ENCODE measurements around the gene FSCN2.
A peak's percentile ranks its signal among the peaks of the same experiment; 100 is the strongest.

Gene FSCN2

DNA sequence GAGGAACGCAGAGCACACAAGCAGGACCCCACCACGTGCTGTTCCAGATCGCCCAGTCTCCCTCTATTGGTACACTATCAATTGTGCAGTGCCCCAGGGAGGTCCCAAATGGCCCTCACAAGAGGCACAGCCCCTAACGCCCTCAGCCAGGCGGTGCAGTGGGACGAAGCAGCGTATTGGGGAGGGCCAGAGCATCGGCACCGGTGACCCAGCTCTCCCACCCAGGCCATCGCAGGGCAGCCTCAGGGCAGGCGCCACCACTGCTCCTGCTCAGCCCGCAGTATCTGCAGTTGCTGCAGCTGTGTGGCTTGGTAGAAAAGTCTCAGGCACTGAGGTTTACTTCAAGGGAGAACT lies 29.9 kb downstream of the FSCN2 start:
- DNase-seq = no peak

- DNase-seq = no peak
Observed at GRCh38 chr17:81558941-81559806, 31.0 kb downstream of the FSCN2 start.

GRCh38 chr17:81561494-81561885 lies 33.3 kb downstream of the FSCN2 start:
- no peak for DNase-seq

DNA sequence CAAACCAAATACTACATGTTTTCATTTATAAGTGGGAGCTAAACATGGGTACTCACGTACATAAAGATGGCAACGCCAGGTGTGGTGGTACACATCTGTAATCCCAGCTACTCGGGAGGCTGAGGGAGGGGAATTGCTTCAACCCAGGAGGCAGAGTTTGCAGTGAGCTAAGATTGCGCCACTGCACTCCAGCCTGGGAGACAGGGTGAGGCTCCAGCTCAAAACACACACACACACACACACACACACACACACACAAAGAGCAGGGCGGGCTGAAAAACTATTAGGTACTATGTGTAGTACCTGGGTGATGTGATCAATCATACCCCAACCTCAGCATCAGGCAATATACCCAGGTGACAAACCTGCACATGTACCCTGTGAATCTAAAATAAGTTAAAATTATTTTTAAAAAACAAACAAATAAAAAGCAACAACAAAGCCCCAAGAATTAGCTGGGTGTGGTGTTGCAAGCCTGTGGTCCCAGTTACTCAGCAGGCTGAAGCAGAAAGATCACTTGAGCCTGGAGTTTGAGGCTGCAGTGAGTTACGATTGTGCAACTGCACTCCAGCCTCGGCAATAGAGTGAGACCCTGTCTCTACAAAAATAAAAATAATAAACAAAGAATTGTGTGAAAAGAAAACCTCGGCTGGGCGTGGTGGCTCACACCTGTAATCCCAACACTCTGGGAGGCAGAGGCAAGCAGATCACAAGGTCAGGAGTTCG lies 35.8 kb downstream of the FSCN2 start:
- no peak for DNase-seq

GRCh38 chr17:81564778-81565177 lies 36.6 kb downstream of the FSCN2 start:
- DNase-seq = no peak

DNA sequence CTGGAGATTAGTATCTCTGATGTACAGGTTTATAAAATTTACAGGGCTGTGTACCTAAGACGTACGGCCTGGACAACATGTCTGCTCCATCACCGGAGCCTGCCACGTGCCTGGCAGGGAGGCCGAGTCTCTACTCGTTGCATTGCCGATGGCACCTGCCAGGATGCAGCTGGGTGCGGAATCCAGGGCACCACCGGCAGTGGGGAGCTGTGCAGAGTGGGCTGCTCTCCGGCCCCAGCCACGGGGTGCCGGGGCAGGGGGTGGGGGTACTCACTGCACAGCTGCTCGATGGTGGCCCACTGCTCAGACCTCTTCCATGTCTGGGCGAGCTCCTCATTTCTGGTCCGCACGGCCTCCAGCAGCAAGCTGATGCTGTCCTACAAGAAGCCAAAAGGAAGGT lies 37.1 kb downstream of the FSCN2 start:
- DNase-seq = no peak

GRCh38 chr17:81566461-81567126 lies 38.4 kb downstream of the FSCN2 start:
- DNase-seq = peak; percentile 98

- no peak for DNase-seq
Observed at GRCh38 chr17:81567191-81567590, 39.0 kb downstream of the FSCN2 start.

DNA sequence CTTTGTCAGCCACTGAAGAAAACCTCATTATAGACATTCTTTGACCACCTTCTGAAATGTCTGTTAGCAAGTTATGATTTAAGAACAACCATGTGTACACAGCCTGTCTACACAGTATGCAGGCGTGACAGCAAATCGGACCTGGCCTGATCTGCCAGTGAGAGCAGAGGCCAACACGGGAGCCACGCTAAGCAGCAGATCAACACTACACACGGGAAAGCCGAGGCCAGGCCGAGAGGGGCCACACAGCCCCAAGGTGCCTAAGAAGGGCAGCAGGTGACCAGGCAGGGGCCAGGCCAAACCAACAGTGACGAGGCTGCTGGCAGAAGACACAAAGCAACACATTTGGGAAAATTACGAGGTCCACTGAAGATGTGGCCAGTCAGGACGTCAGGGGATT lies 40.2 kb downstream of the FSCN2 start:
- DNase-seq = no peak

DNA sequence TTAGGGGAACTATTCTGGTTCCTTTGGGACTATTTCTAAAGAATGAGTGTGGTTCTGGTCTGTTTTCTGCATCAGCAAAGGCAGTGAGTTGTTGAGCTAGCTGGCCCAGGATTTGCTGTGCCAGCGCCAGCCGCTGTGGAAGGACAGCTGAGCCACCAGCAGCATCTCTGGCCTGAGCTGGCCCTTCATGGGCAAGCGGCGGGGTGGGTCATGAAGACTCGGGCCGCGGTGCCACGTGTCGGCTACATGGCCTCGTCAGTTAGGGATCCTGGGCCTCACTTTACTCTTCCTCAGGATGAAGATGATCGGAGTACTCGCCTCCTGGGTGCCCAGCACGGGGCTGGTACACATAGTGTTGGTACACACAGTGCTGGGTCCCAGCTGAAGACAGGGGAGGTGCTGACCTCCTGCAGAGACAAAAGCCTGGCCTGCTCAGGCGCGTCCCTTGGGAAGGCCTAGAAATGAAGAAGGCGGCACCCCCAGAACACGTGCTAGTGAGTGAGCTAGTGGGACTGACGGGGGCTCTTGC lies 41.9 kb downstream of the FSCN2 start:
- DNase-seq = no peak

DNA sequence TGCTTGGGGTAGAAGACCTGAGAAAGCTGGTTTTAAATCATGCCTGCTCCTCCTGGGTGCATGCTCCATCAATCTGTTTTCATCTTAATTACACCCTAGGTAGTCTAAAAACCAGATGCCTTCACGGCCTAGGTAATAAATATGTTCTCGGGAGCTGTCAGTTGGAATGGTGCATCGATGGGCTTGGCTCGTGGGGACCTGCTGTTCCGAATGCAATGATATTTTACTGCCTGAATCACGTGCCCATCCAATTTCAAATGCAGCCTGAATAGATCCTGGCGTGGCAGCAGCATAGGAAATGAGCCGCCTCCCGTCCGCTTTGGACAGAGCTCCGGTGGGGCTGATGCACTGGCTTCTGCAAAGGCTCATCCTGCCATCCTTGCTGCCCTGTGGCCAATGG lies 42.8 kb downstream of the FSCN2 start:
- no peak for DNase-seq

GRCh38 chr17:81572563-81573168 lies 44.5 kb downstream of the FSCN2 start:
- DNase-seq = no peak

DNA sequence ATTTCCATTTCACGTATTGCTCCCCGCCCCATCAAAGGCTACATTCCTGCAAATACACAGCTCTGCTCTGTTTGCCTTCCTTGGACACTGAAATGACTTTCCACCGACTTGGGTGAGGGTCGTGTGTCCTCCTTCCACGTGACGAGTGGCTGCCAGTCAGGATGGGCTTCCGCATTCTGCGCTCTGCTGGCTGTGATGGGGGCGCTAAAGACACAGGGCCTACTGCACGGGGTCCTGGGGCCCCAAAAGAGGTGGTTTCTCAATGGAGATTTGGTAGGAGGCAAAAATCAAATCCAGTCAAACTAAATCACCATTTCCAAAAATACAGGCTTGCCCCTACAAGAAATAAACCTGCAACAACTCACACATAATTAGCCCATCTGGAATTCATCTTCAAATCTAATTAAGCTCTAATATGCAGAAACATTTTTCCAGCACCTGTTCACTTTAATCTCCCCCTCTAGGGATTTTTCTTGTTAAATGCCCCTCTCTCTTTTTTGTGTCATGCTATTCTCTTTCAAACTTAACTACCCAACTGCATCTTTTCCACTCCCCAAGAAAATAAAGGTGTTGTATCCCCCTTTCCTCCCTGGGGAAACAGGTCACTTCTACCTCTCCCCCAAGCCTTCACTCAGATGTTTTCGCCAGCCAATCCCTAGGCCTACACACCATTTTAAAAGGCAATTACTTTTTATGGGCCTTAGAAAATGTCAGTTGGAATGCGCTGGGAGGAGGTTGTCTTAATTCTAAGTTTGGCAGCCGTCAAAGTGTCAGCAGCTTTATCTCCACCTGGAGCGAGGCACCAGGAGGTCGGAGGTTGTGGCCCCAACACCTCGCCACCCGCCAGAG lies 45.8 kb downstream of the FSCN2 start:
- DNase-seq = no peak

- no peak for DNase-seq
Observed at GRCh38 chr17:81574643-81574956, 46.4 kb downstream of the FSCN2 start.

- no peak for DNase-seq
Observed at GRCh38 chr17:81575836-81576235, 47.7 kb downstream of the FSCN2 start.

- peak; percentile 60 for DNase-seq
Observed at GRCh38 chr17:81576621-81577277, 48.6 kb downstream of the FSCN2 start.

GRCh38 chr17:81577278-81578000 lies 49.3 kb downstream of the FSCN2 start:
- no peak for DNase-seq

DNA sequence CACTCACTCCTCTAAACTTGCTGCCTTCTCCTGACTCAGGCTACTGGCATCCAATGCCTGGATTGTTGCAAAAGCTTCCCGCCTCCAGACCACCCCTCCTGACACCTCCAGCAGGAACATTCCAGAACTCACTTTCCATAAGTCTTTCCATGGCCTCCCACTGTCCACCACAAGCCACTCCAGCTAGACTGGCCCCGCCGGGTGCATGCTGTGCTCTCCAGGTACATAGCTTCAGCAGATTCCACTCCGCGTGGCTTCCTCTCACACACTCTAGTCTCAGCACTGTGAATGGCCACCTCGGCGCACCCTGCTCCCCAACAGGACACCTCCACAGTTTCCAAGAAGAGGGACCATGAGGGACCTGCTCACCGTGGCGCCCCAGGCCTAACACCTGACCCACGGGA lies 49.9 kb downstream of the FSCN2 start:
- DNase-seq = no peak

GRCh38 chr17:81578561-81579225 lies 50.5 kb downstream of the FSCN2 start:
- DNase-seq = no peak

DNA sequence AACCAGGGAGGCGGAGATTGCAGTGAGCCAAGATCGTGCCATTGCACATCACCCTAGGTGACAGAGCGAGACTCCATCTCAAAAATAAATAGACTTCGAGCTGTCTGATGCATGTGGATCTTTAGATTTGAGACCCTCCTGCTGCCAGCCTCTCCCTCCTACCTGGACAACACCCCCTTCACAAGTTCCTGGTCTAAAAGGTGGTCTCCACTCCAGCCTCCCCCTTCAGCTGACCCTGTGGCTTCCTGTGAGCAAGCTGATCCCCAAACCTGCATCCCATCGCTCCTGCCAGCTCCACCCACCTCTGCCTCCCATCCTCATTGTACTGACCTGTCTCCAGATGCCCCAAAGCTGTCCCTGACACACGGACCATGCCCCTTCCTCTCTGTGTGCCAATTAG lies 51.1 kb downstream of the FSCN2 start:
- no peak for DNase-seq

All from amniotic stem cell (primary cell).